GM19397 (cell line): ENCODE data around the gene FAM181A.

ENCODE experiments used
- ATAC-seq: cut with Tn5 transposase; IDR thresholded peaks from one replicate; pipeline ENCODE4 v1.9.1; 2021; ENCODE audit warnings: mild to moderate bottlenecking, moderate library complexity; ENCODE audit not compliant: unreplicated experiment

Gene FAM181A

GRCh38 chr14:93928184-93929047 is 1.3 kb downstream of the FAM181A start:
- no peak for ATAC-seq

DNA sequence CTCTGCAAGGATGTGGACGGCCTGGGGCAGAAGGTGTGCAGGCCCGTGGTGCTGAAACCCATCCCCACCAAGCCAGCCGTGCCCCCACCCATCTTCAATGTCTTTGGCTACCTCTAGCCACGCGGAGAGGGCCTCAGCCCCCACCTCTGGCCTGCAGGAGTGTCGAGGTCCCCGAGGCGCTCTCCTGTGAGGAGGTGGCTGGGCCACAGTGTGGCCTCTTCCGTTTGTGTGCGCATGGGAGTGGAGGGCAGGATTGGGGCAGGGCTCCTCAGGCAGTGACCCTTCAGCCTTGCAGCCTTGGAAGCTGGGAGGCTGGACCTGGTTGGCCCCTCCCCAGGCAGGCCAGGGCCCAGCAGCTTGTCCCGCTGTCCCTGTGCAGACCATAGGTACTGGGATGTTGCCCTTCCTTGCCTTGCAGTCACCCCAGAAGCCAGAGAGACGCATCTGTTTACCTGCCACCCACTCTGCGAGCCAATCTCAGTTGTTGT is 1.9 kb downstream of the FAM181A start:
- ATAC-seq = no peak

DNA sequence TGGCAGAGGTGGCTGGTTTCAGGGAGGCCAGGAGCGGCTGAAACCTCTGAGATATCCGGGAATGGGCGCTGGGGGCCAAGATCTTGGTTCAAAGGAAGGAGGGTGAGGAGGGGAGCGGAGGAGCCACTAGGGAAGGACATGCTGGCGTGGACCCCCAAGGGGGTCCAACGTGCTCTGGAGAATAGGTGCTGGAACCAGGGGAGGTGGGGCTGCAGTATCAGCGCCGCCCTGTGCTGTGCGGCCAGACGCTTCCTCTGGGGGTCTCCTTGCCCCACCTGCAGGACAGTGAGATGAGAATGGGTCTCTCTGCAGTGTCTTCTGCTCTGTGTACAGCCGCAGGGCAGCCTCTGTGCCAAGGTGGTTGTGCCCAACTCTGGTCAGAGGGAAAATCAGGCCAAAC is 2.5 kb downstream of the FAM181A start:
- ATAC-seq = no peak

- ATAC-seq = no peak
Observed at GRCh38 chr14:93930296-93930988, 3.3 kb downstream of the FAM181A start.

DNA sequence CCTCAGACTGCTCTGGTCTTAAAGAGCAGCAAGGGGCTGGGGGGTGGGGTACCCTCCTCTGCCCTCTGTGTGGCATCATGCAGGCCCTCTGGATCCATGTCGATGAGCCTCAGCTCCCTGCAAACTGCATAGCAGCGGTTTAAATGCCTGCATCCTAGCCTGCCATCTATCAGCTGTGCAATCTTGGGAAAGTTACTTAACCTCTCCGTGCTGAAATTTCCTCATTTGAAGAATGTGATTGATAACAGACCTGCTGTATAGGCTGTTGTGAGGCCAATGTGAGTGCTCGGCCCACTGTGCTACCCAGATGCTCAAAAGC is 3.8 kb downstream of the FAM181A start:
- no peak for ATAC-seq

- ATAC-seq = no peak
Observed at GRCh38 chr14:93932642-93933041, 5.5 kb downstream of the FAM181A start.

GRCh38 chr14:93935213-93935612 is 8.1 kb downstream of the FAM181A start:
- ATAC-seq = no peak

DNA sequence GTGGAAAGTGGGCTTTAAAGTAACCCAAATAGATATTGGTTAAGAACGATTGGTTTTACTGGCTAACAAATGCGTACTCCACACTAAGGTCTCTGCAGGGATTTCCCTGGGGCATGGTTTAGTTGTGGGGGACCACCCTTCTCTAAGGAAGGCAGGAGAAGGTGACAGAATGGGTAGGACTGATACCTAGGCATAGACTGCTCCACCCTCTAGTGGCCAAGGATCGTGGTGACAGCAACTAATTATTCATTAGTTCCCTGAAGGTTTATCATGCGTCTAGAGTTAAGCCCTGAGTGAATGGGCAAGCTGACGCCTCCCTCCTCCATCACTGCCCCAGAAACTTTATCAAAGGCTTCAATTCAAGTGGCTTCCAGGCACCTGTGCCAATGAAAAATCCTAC is 9.1 kb downstream of the FAM181A start:
- ATAC-seq = no peak

GRCh38 chr14:93936926-93937325 is 9.8 kb downstream of the FAM181A start:
- ATAC-seq = no peak

GRCh38 chr14:93937519-93937918 is 10.4 kb downstream of the FAM181A start:
- ATAC-seq = no peak

- no peak for ATAC-seq
Observed at GRCh38 chr14:93938751-93939303, 11.7 kb downstream of the FAM181A start.

DNA sequence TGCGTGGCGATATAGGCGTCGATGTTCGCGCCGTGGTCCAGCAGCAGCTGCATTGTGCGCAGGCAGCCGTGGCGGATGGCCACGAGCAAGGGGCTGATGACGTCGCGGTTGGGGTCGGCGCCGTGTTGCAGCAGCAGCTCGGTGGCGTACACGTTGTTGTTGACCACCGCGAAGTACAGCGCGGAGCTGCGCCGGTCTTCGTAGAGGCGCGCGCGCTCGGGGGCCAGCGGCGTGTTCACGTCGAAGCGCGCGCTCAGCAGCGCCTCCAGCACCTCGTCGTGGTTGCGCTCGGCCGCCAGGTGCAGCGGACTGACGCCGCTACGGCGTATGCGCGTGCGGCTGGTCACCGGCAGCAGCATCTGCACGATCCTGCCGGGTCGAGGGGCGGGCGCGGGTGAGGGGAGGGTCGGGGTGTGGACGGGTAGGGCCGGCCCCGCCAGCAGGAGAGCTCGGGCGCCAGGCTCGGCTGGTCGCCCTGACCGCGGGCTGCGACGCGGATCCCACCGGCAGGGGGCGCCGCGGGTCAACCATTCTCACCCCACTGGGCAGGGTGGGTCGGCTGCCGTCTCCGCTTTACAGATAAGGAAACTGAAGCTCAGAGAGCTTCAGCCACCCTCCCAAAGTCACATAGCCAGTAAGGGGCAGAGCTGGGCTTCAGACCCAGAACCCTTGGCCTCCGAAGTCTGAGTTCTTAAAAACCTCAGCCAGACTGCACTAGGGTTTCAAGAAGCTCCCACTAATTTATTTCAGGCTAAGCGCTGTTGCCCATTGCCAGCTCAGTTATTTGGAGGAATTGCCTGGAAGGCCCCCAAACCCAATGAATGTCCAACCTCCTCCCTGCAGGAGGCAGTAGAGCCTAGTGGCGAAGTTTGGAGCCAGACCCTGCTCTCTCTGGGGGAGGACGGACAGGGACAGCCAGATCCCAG is 12.4 kb downstream of the FAM181A start:
- ATAC-seq = peak; percentile 86

GRCh38 chr14:93940437-93940836 is 13.3 kb downstream of the FAM181A start:
- ATAC-seq = no peak

- ATAC-seq = no peak
Observed at GRCh38 chr14:93941293-93941910, 14.3 kb downstream of the FAM181A start.

GRCh38 chr14:93943052-93943451 is 15.9 kb downstream of the FAM181A start:
- no peak for ATAC-seq

DNA sequence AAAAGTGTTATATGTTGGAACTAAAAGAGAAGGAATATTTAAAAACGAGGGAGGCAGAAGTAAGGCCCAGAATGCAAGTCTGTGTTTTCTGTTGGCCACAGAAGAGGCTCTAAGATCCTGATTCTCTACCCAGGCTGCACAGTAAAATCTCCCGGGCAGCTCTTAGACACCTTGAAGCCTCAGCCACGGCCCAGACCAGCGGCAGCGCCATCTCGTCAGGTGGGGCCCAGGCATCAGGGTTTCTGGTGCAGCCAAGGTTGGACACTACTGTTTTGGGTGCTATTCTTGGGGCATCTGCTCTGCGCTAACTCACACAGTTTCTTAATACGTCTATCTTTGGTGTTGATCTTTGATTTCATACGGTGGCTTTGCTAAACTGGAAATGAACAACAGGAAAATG is 16.8 kb downstream of the FAM181A start:
- no peak for ATAC-seq

DNA sequence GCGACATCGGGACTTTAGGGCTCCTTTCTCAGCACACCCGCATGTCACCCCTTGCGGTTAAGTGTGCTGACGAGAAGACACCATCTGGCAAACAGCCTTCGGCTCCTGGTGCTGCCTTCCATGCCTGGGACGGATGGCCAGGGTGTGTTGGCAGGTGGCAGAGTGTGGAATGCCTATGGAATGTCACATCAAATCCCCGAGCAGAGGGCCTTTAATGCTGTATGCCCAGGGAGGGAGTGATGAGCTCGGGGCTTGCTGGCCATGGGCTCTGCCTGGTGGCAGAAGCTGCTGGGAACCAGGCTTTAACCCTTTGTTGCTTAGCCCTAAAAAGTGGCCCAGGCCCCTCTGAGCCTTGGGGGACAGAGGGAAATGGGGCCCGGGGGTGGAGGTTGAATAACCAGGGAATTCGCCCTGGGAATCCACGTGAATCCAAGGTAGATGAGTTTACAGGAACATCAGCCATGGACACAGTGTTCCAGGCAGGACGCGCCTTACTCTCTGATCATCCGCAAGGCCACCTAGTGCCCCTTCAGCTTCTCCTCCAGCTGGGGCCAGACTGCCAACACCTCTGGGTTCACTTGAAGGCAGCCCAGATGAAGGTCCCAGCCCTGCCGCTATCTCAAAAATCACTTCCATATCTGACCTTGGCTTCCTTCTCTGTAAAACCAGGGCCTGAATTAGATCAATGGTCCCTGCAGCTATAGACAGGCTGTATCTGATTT is 17.4 kb downstream of the FAM181A start:
- no peak for ATAC-seq

GRCh38 chr14:93945070-93945399 is 17.9 kb downstream of the FAM181A start:
- ATAC-seq = no peak

DNA sequence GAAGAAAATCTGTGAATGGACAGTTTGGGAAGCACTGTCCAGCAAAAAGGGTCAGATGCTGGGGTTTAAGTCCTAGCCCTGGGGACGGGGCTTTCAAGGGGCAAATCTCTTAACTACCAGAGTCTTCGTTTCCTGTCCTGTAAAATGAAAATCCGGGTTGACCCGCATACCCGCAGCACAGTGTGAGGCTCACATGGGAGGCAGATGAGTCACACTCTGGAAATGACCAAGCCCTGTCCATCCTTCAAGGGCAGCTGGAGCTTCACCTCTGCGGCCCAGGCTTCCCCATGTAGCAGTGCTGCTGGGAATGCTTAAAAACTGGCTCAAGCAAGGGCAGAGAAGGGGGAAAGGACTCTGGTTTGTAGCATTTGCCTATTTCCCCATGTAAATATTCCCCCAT is 19.0 kb downstream of the FAM181A start:
- no peak for ATAC-seq

DNA sequence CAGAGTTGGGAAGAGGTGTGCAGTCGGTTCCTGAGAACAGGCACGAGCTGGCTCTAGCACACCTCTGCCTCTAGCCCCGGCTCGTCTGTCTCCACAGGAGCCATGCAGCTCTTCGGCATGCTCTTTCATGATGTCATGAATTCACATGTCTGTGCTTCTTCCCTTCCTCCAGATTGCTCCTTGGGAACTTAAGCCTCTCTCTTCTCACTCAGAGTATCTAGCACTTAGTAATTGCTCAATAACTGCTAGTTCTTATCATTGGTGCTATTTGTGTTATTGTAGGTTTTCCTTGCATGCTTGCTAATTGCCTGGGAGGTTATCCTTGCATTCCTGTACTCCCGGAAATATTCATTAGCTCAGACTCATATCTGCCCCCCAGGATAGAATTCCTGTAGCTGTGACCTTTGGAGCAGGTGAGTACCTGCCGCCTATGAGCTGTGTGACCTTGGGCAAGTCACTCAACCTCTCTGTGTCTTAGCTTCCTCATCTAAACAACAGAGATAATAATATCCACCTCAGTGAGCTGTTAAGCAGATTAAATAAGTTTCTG is 19.5 kb downstream of the FAM181A start:
- no peak for ATAC-seq
